Nephron progenitor cell (in vitro differentiated cells): ENCODE results near the gene ITIH5.

Experiments
- DNase-seq: peaks from one replicate; pipeline ENCODE4 v3.0.0; 2021
- H3K27ac Mint-ChIP-seq: 2 replicates; pipeline ENCODE4 v1.8.0; 2021; ENCODE audit warnings: mild to moderate bottlenecking, moderate library complexity, mixed read lengths
- H3K27me3 Mint-ChIP-seq: 2 replicates; pipeline ENCODE4 v1.8.0; 2021; ENCODE audit warnings: mild to moderate bottlenecking, low read depth, mixed read lengths; ENCODE audit not compliant: poor library complexity
- H3K36me3 Mint-ChIP-seq: 2 replicates; pipeline ENCODE4 v1.8.0; 2021; ENCODE audit warnings: low read depth, mixed read lengths
- H3K4me1 Mint-ChIP-seq: 2 replicates; pipeline ENCODE4 v1.8.0; 2021; ENCODE audit warnings: mixed read lengths
- H3K4me3 Mint-ChIP-seq: 2 replicates; pipeline ENCODE4 v1.8.0; 2021; ENCODE audit warnings: mild to moderate bottlenecking, moderate library complexity, mixed read lengths
- H3K9me3 Mint-ChIP-seq: 2 replicates; pipeline ENCODE4 v1.8.0; 2021; ENCODE audit warnings: mild to moderate bottlenecking, moderate library complexity, mixed read lengths
- CTCF ChIP-seq: fragments of 200-600 bp; sonication (generic); IDR thresholded peaks from 2 replicates; pipeline ENCODE4 v1.5.0; 2021; ENCODE audit warnings: antibody characterized with exemption

The ITIH5 gene

GRCh38 chr10:7577579-7577978 is 89.2 kb downstream of the ITIH5 start:
- H3K4me1 Mint-ChIP-seq = peaks cover 5% of the 10 kb centered on the region
- no peak for TF ChIP-seq CTCF
- no peaks in the 10 kb centered on the region for H3K36me3 Mint-ChIP-seq
- DNase-seq = no peak
- peaks cover 11% of the 10 kb centered on the region for H3K27me3 Mint-ChIP-seq
- H3K9me3 Mint-ChIP-seq = no peaks in the 10 kb centered on the region
- no peak overlapping the region for H3K27ac Mint-ChIP-seq
- no peak overlapping the region for H3K4me3 Mint-ChIP-seq

- H3K4me3 Mint-ChIP-seq = no peak overlapping the region
- no peaks in the 10 kb centered on the region for H3K36me3 Mint-ChIP-seq
- no peak for TF ChIP-seq CTCF
- no peaks in the 10 kb centered on the region for H3K9me3 Mint-ChIP-seq
- peaks cover 5% of the 10 kb centered on the region for H3K4me1 Mint-ChIP-seq
- peaks cover 11% of the 10 kb centered on the region for H3K27me3 Mint-ChIP-seq
- DNase-seq = no peak
- H3K27ac Mint-ChIP-seq = no peak overlapping the region
Observed at GRCh38 chr10:7577176-7577575, 89.6 kb downstream of the ITIH5 start.

- Mint-ChIP-seq H3K4me1 (peaks cover 5% of the 10 kb centered on the region), H3K27ac (no peak overlapping the region), H3K36me3 (no peaks in the 10 kb centered on the region), H3K9me3 (no peaks in the 10 kb centered on the region), H3K27me3 (peaks cover 13% of the 10 kb centered on the region), H3K4me3 (no peak overlapping the region)
- DNase-seq = no peak
- TF ChIP-seq CTCF = no peak
Observed at GRCh38 chr10:7576340-7576739, 90.4 kb downstream of the ITIH5 start.

- no peak for TF ChIP-seq CTCF
- H3K27me3 Mint-ChIP-seq = peaks cover 23% of the 10 kb centered on the region
- no peak overlapping the region for H3K4me3 Mint-ChIP-seq
- DNase-seq = no peak
- H3K9me3 Mint-ChIP-seq = no peaks in the 10 kb centered on the region
- H3K36me3 Mint-ChIP-seq = no peaks in the 10 kb centered on the region
- no peak overlapping the region for H3K27ac Mint-ChIP-seq
- H3K4me1 Mint-ChIP-seq = peaks cover 5% of the 10 kb centered on the region
Observed at GRCh38 chr10:7572391-7572790, 94.4 kb downstream of the ITIH5 start.

- no peak overlapping the region for H3K4me3 Mint-ChIP-seq
- no peak for TF ChIP-seq CTCF
- H3K4me1 Mint-ChIP-seq = peaks cover 5% of the 10 kb centered on the region
- no peak for DNase-seq
- peaks cover 21% of the 10 kb centered on the region for H3K27me3 Mint-ChIP-seq
- H3K27ac Mint-ChIP-seq = no peak overlapping the region
- no peaks in the 10 kb centered on the region for H3K36me3 Mint-ChIP-seq
- no peaks in the 10 kb centered on the region for H3K9me3 Mint-ChIP-seq
Observed at GRCh38 chr10:7571981-7572380, 94.8 kb downstream of the ITIH5 start.

- no peaks in the 10 kb centered on the region for H3K36me3 Mint-ChIP-seq
- H3K4me1 Mint-ChIP-seq = peaks cover 8% of the 10 kb centered on the region
- no peak for DNase-seq
- TF ChIP-seq CTCF = no peak
- no peaks in the 10 kb centered on the region for H3K9me3 Mint-ChIP-seq
- no peak overlapping the region for H3K4me3 Mint-ChIP-seq
- H3K27ac Mint-ChIP-seq = no peak overlapping the region
- H3K27me3 Mint-ChIP-seq = peaks cover 21% of the 10 kb centered on the region
Observed at GRCh38 chr10:7567911-7568620, 98.7 kb downstream of the ITIH5 start.
